Measurements from ENCODE around the gene FAF1. TPM values are rescaled to one million over a fixed set of nuclear protein-coding genes. Genes with fewer than 3 reads are reported as not detected.

Gene FAF1
- total and polyA plus RNA-seq, 4 donors, result 8.6 to 45.0 (median 18.2) TPM

DNA sequence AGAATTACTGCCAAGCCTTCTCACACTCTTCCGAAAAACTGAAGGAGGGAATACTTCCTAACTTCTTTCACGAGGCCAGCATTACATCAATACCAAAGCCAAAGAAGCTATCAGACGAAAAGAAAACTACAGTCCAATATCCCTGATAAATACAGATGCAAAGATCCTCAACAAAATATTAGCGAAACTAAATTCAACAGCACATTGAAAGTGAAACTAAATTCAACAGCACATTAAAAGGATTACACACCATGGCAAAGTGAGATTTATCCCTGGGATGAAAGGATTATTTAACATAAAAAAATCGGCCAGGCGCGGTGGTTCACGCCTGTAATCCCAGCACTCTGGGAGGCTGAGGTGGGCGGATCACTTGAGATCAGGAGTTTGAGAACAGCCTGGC lies 176.8 kb downstream of the FAF1 start:
- H3K36me3 ChIP-seq (ENCODE audit: control insufficient read depth in 4 of 4, insufficient read depth in 3 of 4, low read depth in 1 of 4, low read length in 3 of 4), result peaks cover 5 to 13% (median 10%) of the 10 kb centered on the region in 4 donors
- H3K27ac ChIP-seq (ENCODE audit: low read depth in 1 of 2, low read length in 2 of 2), result peak overlapping the region; percentile 1 to 25
- no peak for DNase-seq (ENCODE audit: low spot score)
- WGBS, result 74% methylated on average over 9 of the region's 9 CpGs
- H3K9ac ChIP-seq (ENCODE audit: low read depth in 1 of 2, low read length in 2 of 2), result no peak overlapping the region
- H3K9me3 ChIP-seq (ENCODE audit: control insufficient read depth in 4 of 4, low read length in 3 of 4), result no peaks in the 10 kb centered on the region
- H3K27me3 ChIP-seq (ENCODE audit: control insufficient read depth in 4 of 4, insufficient read depth in 4 of 4, low read length in 3 of 4), result no peaks in the 10 kb centered on the region
- peak overlapping the region in 2 of 3 donors; percentile 30 to 50 for H3K4me3 ChIP-seq (ENCODE audit: low read depth in 1 of 3, low read length in 3 of 3)
- H3K4me1 ChIP-seq (ENCODE audit: control insufficient read depth in 4 of 4, insufficient read depth in 4 of 4, low read length in 3 of 4), result peaks cover 0 to 2% (median 0%) of the 10 kb centered on the region in 4 donors
- TF ChIP-seq RAD21 (IDR thresholded peaks at IDR 0.05), result no peak
- TF ChIP-seq HNF4G (IDR thresholded peaks at IDR 0.05), result no peak
- TF ChIP-seq RXRA (IDR thresholded peaks at IDR 0.05), result no peak
- no peak for TF ChIP-seq NR2F2 (IDR thresholded peaks at IDR 0.05)
- no peak for TF ChIP-seq CTCF (IDR thresholded peaks at IDR 0.05; ENCODE audit: low read depth, low read length, missing input control)
- TF ChIP-seq YY1 (IDR thresholded peaks at IDR 0.05), result no peak
- TF ChIP-seq FOXA1 (IDR thresholded peaks at IDR 0.05), result no peak
- TF ChIP-seq SP1 (IDR thresholded peaks at IDR 0.05), result no peak
- TF ChIP-seq REST (IDR thresholded peaks at IDR 0.05), result no peak
- TF ChIP-seq, protein P1, sequence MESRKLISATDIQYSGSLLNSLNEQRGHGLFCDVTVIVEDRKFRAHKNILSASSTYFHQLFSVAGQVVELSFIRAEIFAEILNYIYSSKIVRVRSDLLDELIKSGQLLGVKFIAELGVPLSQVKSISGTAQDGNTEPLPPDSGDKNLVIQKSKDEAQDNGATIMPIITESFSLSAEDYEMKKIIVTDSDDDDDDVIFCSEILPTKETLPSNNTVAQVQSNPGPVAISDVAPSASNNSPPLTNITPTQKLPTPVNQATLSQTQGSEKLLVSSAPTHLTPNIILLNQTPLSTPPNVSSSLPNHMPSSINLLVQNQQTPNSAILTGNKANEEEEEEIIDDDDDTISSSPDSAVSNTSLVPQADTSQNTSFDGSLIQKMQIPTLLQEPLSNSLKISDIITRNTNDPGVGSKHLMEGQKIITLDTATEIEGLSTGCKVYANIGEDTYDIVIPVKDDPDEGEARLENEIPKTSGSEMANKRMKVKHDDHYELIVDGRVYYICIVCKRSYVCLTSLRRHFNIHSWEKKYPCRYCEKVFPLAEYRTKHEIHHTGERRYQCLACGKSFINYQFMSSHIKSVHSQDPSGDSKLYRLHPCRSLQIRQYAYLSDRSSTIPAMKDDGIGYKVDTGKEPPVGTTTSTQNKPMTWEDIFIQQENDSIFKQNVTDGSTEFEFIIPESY (IDR thresholded peaks at IDR 0.05), result no peak
- TF ChIP-seq JUND (IDR thresholded peaks at IDR 0.05), result no peak
- no peak for TF ChIP-seq GABPA (IDR thresholded peaks at IDR 0.05 in 1 of 2, conservative IDR thresholded peaks at IDR 0.05 in 1 of 2)
- TF ChIP-seq TAF1 (conservative IDR thresholded peaks at IDR 0.05), result no peak
- no peak for TF ChIP-seq HNF4A (conservative IDR thresholded peaks at IDR 0.05)
- no peak for TF ChIP-seq EGR1 (IDR thresholded peaks at IDR 0.05; ENCODE audit: low read depth in 2 of 2)

DNA sequence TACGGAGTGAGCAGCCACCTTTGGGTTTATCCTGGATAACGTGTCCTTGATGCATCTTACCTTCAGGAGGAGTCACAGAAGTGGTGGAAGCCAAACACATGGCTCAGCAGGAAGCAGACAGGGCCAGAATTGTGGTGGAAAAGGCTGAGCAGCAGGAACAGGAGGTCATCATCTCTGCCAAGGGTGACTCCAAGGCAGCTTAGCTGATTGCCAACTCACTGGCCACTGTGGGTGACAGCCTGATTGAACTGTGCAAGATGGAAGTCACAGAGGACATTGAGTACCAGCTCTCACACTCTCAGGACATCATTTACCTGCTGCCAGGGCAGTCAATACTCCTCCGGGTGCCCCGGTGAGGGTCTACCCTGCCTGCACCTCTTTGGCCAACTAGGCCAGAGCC lies 179.3 kb downstream of the FAF1 start:
- WGBS, result 98% methylated on average over 4 of the region's 4 CpGs
- Histone ChIP-seq H3K4me1 (ENCODE audit: control insufficient read depth in 4 of 4, insufficient read depth in 4 of 4, low read length in 3 of 4) (peaks cover 0 to 5% (median 1%) of the 10 kb centered on the region in 4 donors), H3K36me3 (ENCODE audit: control insufficient read depth in 4 of 4, insufficient read depth in 3 of 4, low read depth in 1 of 4, low read length in 3 of 4) (peaks cover 4 to 8% (median 5%) of the 10 kb centered on the region in 4 donors), H3K9me3 (ENCODE audit: control insufficient read depth in 4 of 4, low read length in 3 of 4) (no peaks in the 10 kb centered on the region), H3K4me3 (ENCODE audit: low read depth in 1 of 3, low read length in 3 of 3) (no peak overlapping the region), H3K27me3 (ENCODE audit: control insufficient read depth in 4 of 4, insufficient read depth in 4 of 4, low read length in 3 of 4) (no peaks in the 10 kb centered on the region), H3K27ac (ENCODE audit: low read depth in 1 of 2, low read length in 2 of 2) (no peak overlapping the region), H3K9ac (ENCODE audit: low read depth in 1 of 2, low read length in 2 of 2) (no peak overlapping the region)
- DNase-seq (ENCODE audit: low spot score), result no peak
- no peak for TF ChIP-seq GABPA (IDR thresholded peaks at IDR 0.05 in 1 of 2, conservative IDR thresholded peaks at IDR 0.05 in 1 of 2)

Measured in liver (tissue), 9 donors.